Testis (tissue), 3 donors: ENCODE data around the gene SERPINA4. TPM values are rescaled to one million over a fixed set of nuclear protein-coding genes. Genes with fewer than 3 reads are reported as not detected.

Source experiments
- DNase-seq: peaks from one replicate; pipeline ENCODE4 v3.0.0-alpha.2; 2019
- H3K27ac ChIP-seq, 2 donors: fragments of 200-600 bp; sonication (generic); one replicate each; pipeline ENCODE4 v1.5.1; 2019
- H3K27me3 ChIP-seq: fragments of 200-600 bp; sonication (generic); one replicate; pipeline ENCODE4 v1.5.1; 2019
- H3K36me3 ChIP-seq: fragments of 200-600 bp; sonication (generic); one replicate; pipeline ENCODE4 v1.5.1; 2017; ENCODE audit warnings: low read depth; ENCODE audit errors: missing control alignments
- H3K4me1 ChIP-seq: fragments of 200-600 bp; sonication (generic); one replicate; pipeline ENCODE4 v1.5.1; 2019
- H3K4me3 ChIP-seq, 2 donors: fragments of 200-600 bp; sonication (generic); one replicate each; pipeline ENCODE4 v1.5.1; 2017 to 2019
- H3K9me3 ChIP-seq: fragments of 200-600 bp; sonication (generic); one replicate; pipeline ENCODE4 v1.5.1; 2017
- POLR2A ChIP-seq: fragments of 450-650 bp; IDR thresholded peaks from one replicate; pipeline ENCODE4 v1.6.1; 2017; ENCODE audit warnings: antibody characterized with exemption, mild to moderate bottlenecking, moderate library complexity
- WGBS, 2 donors: methylation state at CpG; one replicate each; pipeline ENCODE4 v1.1.5; 2018; 5-methylcytosine and 5-hydroxymethylcytosine counted together
- intact Hi-C: fragments of 100-400 bp; cut with DNase I; formaldehyde crosslinking; loops from one replicate; pipeline ENCODE4 v1.15.1; 2023; ENCODE audit warnings: low total_unique reads
- polyA plus RNA-seq: library from polyadenylated mRNA; stranded (reverse); fragments of 350-450 nt; fragmentation: Illumina TruSeq; extraction: RNeasy Lipid Tissue Mini Kit (QIAGEN cat#74804); gene quantifications from one replicate; pipeline ENCODE4 v1.2.3, GENCODE V29; 2014; ENCODE audit warnings: low read depth, low replicate concordance; ENCODE audit not compliant: insufficient read depth
- total RNA-seq, 2 donors: library from RNA; depleted of rRNA; stranded (reverse); fragments of >200 nt; gene quantifications; one replicate each; pipeline ENCODE4 v1.2.3, GENCODE V29; 2016
- TF ChIP-seq, protein P1 (sequence below), 3 experiments: fragments of 450-650 bp in 2 of 3; fragments of 200-600 bp in 1 of 3; sonication (generic) in 1 of 3; IDR thresholded peaks; one replicate each; pipeline ENCODE4 v1.5.1; 2016 to 2019; ENCODE audit warnings: antibody characterized with exemption in 3 of 3, mild to moderate bottlenecking in 2 of 3, moderate library complexity in 1 of 3

SERPINA4 gene
- total and polyA plus RNA-seq, 3 donors from 2014 or later, result 0.19 to 0.25 TPM; not detected in 1

DNA sequence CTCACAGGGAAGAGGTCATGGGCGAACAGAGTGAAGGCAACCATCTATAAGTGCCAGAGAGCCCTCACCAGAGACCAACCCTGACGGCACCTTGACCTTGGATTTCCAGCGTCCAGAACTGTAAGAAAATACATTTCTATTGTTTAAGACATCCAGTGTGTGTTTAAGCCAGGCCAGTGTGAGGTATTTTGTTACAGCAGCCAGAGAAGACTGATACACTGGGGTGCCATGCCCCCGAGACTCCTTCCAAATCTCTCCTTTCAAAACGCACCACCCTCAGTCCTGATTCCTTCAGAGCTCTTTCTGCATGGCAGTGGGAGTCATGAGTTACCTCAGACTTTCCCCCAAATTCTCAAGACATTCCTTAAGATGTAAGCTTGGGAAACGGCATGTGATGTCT is 17.5 kb downstream of the SERPINA4 start:
- no peaks in the 10 kb centered on the region for H3K9me3 ChIP-seq
- no peak overlapping the region for H3K4me3 ChIP-seq
- intact Hi-C loops, result no loop called here
- 75 to 96% methylated on average over 6 of the region's 6 CpGs for WGBS, 2 donors
- no peaks in the 10 kb centered on the region for H3K27me3 ChIP-seq
- no peak for TF ChIP-seq POLR2A
- TF ChIP-seq, protein P1, sequence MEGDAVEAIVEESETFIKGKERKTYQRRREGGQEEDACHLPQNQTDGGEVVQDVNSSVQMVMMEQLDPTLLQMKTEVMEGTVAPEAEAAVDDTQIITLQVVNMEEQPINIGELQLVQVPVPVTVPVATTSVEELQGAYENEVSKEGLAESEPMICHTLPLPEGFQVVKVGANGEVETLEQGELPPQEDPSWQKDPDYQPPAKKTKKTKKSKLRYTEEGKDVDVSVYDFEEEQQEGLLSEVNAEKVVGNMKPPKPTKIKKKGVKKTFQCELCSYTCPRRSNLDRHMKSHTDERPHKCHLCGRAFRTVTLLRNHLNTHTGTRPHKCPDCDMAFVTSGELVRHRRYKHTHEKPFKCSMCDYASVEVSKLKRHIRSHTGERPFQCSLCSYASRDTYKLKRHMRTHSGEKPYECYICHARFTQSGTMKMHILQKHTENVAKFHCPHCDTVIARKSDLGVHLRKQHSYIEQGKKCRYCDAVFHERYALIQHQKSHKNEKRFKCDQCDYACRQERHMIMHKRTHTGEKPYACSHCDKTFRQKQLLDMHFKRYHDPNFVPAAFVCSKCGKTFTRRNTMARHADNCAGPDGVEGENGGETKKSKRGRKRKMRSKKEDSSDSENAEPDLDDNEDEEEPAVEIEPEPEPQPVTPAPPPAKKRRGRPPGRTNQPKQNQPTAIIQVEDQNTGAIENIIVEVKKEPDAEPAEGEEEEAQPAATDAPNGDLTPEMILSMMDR (IDR thresholded peaks at IDR 0.05), result no peak
- H3K4me1 ChIP-seq, result peaks cover 19% of the 10 kb centered on the region
- H3K27ac ChIP-seq, result no peak overlapping the region
- DNase-seq, result no peak
- no peaks in the 10 kb centered on the region for H3K36me3 ChIP-seq

DNA sequence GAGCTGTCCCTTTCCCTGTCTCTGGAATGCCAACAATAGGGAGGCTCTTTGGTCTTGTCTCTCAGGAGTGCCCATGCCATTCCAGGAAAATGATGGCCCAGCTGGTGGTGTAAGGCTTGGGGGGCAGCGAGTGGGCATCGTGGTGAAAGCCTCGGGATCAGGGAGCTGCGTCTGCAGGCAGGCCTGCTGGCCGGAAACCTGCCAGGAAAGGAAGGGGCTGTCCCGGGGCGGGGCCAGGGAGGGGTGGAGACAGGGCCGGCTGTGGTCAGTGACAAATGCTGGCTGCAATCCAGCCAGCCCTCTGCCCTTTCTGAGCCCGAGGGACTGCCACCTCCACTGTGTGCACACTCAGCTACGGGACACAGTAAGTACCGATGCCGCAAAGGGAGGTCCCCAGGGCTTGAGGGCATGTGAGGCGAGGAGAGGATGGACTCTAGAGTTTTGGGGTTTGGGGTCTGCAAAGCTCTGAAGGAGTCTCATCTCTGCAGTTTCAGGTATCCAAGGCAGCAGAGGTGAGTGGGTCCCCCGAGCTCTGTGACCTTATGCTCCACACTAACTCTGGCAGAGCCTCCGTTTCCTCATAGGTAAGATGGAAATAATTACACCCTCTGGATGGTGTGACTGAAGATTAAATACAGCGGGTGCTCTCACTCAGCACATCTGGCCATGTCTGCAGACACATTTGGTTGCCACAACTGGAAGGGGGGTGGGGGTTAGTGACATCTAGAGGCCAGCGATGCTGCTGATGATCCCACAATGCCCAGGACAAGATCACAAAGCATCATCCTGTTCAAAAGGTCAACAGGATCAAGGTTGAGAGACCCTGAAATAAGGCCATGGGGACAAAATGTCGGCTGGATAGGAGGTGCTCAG is 20.1 kb downstream of the SERPINA4 start, which contains the start of gene SERPINA5:
SERPINA5 (plus strand) TSS at position 300 of the 873 bp plus-strand sequence. CDS start 5,937 bp downstream, outside the sequence.
- no peaks in the 10 kb centered on the region for H3K9me3 ChIP-seq
- H3K4me1 ChIP-seq, result peaks cover 46% of the 10 kb centered on the region
- no peaks in the 10 kb centered on the region for H3K36me3 ChIP-seq
- peak within 1 kb of the TSS; percentile 82 to 83 for H3K27ac ChIP-seq
- H3K27me3 ChIP-seq, result no peaks in the 10 kb centered on the region
- intact Hi-C loops, result no loop called here
- WGBS, 2 donors, result 38 to 44% methylated on average over 8 to 18 of the region's 18 CpGs
- TF ChIP-seq POLR2A, result no peak
- TF ChIP-seq, protein P1 (IDR thresholded peaks at IDR 0.05), result no peak
- DNase-seq, result peak; percentile 93
- H3K4me3 ChIP-seq, result peak within 1 kb of the TSS; percentile 55 to 61

DNA sequence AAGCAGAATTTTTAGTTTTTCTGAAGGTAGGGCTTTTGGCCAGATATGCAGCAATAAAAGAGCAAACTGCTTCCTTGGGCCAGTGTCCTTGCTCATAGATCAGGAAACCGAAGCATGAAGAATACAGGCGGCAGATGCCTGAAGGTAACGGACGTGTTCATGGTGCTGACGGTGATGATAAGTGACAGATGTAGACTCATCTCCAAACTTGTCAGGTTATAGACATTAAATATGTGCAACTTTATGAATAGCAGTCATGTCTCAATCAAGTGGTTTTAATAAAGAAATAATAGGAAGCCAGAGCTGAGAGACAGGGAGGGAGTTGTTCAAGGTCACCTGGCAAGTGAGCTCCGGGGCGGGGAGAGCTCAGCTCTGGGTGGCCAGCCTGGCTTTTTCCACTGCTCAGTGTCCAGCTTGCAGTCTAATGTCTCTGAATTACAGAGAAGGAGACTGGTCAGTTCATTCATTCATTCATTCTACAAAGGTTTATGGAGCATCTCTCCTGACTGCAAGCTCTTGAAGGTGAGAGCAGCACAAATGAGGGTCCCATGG is 21.0 kb downstream of the SERPINA4 start:
- H3K36me3 ChIP-seq, result no peaks in the 10 kb centered on the region
- no peaks in the 10 kb centered on the region for H3K9me3 ChIP-seq
- H3K4me1 ChIP-seq, result peaks cover 52% of the 10 kb centered on the region
- no peaks in the 10 kb centered on the region for H3K27me3 ChIP-seq
- intact Hi-C loops, result no loop called here
- H3K4me3 ChIP-seq, result peak overlapping the region; percentile 55 to 61
- peak overlapping the region; percentile 82 to 83 for H3K27ac ChIP-seq
- DNase-seq, result peak; percentile 84
- WGBS, 2 donors, result 32 to 35% methylated on average over 7 of the region's 7 CpGs
- no peak for TF ChIP-seq POLR2A

DNA sequence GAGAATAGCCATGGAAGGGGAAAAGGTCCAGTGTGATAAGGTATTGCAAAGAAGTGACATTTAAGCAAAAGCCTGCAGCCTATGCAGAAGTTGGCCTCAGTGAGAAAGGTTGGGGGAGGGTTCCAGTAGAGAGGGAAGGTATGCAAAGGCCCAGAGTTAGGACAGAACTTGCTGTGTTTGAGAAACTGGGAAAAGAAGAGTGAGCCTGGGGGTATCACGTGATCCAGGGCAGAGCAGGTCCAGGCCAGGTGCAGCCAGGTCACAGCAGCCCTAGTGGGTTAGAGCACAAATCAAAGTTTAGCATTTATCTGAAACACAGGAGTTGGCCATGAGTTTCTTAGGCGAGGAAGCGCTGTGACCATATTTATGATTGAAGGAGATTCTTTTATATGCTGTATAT is 21.6 kb downstream of the SERPINA4 start:
- TF ChIP-seq POLR2A, result no peak
- TF ChIP-seq, protein P1 (IDR thresholded peaks at IDR 0.05), result no peak
- Histone ChIP-seq H3K4me3 (peak overlapping the region; percentile 55 to 61), H3K36me3 (no peaks in the 10 kb centered on the region), H3K9me3 (no peaks in the 10 kb centered on the region), H3K27ac (peak overlapping the region; percentile 82 to 83), H3K27me3 (no peaks in the 10 kb centered on the region), H3K4me1 (peaks cover 57% of the 10 kb centered on the region)
- intact Hi-C loops, result no loop called here
- DNase-seq, result no peak
- WGBS, 2 donors, result 56 to 74% methylated on average over 3 of the region's 3 CpGs

DNA sequence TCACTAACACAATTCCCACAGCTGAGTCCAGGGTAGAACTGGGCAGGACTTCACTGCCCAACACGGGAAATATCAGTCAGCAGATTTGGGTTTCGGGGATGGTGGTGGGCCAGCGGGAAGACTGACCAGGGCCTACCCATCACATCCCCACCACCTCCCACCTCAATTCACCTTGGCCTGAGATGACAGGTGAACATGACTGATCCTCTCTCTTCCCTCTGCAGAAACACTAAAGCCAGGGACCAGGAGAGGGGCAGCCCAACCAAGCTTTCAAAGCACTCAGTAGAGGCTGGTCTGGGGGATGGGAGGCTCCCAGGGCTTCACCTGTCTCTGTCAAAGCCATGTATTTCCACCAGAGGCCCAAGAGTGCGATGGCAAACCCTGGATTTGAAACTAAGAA is 22.3 kb downstream of the SERPINA4 start:
- Histone ChIP-seq H3K27ac (peak overlapping the region; percentile 82 to 83), H3K9me3 (no peaks in the 10 kb centered on the region), H3K27me3 (no peaks in the 10 kb centered on the region), H3K4me3 (peak overlapping the region in 1 of 2 donors; percentile 61), H3K36me3 (no peaks in the 10 kb centered on the region), H3K4me1 (peaks cover 64% of the 10 kb centered on the region)
- TF ChIP-seq, protein P1 (IDR thresholded peaks at IDR 0.05), result no peak
- no peak for TF ChIP-seq POLR2A
- DNase-seq, result no peak
- intact Hi-C loops, result no loop called here
- WGBS, 2 donors, result 61 to 71% methylated on average over 4 of the region's 4 CpGs
